ENCODE data around the gene DUS2. TPM values are rescaled to one million over a fixed set of nuclear protein-coding genes. Genes with fewer than 3 reads are reported as not detected.

Gene DUS2
- total RNA-seq, result 10 to 100 TPM; 23.3 to 43.5 TPM

DNA sequence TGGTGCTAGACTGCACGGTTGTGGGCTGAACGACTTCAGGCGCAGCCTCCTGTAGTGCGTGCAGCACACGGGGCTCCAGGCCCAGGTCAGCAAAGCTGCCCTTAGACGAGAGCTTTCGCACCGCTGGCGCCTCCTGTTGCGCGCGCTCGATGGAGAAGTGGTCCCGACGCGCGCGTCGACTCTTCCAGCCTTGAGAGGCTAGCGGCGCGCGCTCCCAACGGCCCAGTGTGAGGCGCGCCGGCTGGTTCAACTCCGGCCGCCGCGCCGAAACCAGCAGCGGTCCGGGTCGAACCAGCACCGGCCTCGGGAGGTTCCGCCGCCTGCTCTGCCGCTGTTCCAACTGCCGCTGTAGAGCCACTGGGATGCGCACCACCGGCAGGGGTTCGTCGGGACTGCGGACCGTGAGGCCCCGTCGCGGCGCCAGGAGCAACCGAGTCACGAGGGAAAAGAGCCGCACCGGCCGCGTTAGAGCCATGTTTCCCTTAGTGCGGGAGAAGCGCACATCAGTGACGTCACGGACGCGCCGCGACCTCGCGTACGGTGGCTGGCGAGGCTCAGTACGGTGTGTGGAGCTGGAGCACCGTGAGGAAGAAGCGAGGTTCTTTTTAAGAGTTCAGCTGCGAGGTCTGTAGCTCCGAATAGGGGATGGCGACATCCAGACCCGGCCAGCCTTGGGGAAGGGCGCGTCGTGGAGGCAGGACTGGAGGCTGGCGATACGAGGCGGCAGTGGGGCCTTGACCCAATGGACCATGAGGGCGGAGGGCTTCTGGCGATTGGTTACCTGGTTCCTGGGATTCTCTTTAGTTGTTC, at the start of gene DUS2, which contains the start of gene DDX28:
TSS of gene DUS2 (plus strand) at position 557 of the 810 bp plus-strand sequence. CDS start 14,740 bp downstream, outside the sequence.
TSS of gene DDX28 (minus strand) at position 505 of the 810 bp plus-strand sequence. CDS start at position 475, 30 bp downstream.
- Mint-ChIP-seq H3K27me3 (no peaks in the 10 kb centered on the region), H3K36me3 (peaks cover 5% of the 10 kb centered on the region)
- ATAC-seq, result peak; percentile 96

DNA sequence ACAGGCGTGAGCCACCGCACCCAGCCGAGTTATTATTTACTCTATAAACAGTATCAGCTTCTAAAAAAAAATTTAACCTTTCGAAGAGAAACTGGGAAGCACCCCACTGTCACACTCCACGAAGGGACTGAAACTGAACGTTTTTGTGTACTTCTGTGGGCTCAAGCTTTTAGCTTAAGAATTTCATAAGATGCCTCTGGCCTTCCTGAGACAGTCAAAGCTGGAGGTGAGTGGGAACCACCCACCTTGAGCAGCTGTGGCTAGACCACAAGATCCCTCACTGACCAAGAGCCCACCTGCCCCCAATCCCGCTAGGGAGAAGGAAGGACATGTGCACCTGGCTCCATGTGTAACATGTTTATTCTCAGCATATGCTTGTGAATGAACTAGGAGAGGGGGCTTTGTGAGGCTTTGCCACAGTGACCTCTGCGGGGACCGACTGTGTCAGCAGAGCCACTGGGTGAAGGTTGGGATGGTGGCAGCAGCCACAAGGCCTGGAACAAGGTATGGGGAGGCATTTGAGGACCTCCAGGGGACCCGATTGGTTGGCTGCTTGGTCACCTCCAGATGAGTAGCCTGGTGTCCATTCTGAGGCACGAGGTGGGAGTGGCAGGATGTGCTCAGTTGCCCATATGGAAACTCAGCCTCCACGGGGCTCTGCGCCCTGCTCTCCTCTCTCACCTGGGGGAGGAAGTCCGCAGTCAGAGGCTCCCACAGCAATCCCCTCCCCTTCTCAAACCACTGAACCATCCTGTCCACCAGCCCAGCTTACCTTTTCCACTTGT, 47.6 kb upstream of the DUS2 start:
- no peaks in the 10 kb centered on the region for H3K4me1 Mint-ChIP-seq (ENCODE audit: low read depth in 2 of 2)
- no peaks in the 10 kb centered on the region for H3K27me3 Mint-ChIP-seq
- H3K36me3 Mint-ChIP-seq, result no peaks in the 10 kb centered on the region
- no peaks in the 10 kb centered on the region for H3K9me3 Mint-ChIP-seq
- no peak overlapping the region for H3K4me3 Mint-ChIP-seq
- ATAC-seq, result no peak
- DNase-seq (ENCODE audit: low spot score), result no peak
- no peak overlapping the region for H3K27ac Mint-ChIP-seq

More for the DNA sequence above, at the start of gene DUS2, which contains the start of gene DDX28:
- Mint-ChIP-seq H3K9me3 (no peaks in the 10 kb centered on the region), H3K4me1 (ENCODE audit: low read depth in 2 of 2) (peaks cover 21 to 25% of the 10 kb centered on the region in 2 donors), H3K4me3 (peak within 1 kb of the TSS; percentile 96), H3K27ac (peak within 1 kb of the TSS; percentile 88 to 100)
- peak; percentile 93 for DNase-seq (ENCODE audit: low spot score)

DNA sequence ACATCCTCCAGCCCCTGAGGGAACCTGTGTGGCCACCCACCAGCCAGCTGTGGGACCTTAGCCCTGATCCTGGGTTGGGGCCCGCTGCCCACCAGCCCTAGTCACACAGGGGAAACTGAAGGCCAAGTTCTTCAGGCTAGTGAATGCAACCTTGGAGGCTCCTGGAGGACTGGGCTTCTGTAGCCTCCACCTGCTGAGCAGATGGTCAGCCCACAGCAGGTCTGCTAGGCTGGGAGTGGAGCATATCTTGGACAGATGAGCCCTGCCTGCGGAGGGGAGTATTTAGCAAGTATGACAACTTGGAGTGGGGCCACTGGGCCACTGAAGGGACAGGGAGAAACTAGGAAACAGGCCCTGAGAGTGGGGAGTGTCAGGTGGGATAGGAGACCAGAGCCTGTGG, 46.9 kb upstream of the DUS2 start:
- Mint-ChIP-seq H3K4me1 (ENCODE audit: low read depth in 2 of 2) (no peaks in the 10 kb centered on the region), H3K9me3 (no peaks in the 10 kb centered on the region), H3K27ac (no peak overlapping the region), H3K36me3 (no peaks in the 10 kb centered on the region), H3K4me3 (no peak overlapping the region), H3K27me3 (no peaks in the 10 kb centered on the region)
- ATAC-seq (no peak), DNase-seq (ENCODE audit: low spot score) (no peak)

DNA sequence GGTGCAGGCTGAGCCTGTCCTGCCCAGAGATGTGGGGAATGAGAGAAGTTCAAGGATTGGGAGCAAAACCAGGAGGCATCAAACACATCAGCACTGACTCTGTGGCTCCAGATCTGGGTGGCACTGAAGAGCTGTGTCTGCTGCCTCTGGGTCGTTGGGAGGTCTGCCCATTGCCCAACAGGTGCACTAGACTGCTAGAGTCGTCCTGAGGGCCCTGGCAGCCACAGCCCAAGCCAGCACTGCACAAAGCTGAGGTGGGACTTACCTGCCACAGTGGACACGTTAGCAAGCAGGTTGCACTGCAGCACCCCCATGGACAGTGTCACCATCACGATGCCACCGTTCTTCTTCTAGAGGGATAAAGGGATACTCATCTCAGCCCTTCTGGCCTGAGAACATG, 46.1 kb upstream of the DUS2 start:
- Mint-ChIP-seq H3K4me1 (ENCODE audit: low read depth in 2 of 2) (no peaks in the 10 kb centered on the region), H3K27ac (no peak overlapping the region), H3K27me3 (no peaks in the 10 kb centered on the region), H3K4me3 (no peak overlapping the region), H3K36me3 (no peaks in the 10 kb centered on the region), H3K9me3 (no peaks in the 10 kb centered on the region)
- ATAC-seq (no peak), DNase-seq (ENCODE audit: low spot score) (no peak)

DNA sequence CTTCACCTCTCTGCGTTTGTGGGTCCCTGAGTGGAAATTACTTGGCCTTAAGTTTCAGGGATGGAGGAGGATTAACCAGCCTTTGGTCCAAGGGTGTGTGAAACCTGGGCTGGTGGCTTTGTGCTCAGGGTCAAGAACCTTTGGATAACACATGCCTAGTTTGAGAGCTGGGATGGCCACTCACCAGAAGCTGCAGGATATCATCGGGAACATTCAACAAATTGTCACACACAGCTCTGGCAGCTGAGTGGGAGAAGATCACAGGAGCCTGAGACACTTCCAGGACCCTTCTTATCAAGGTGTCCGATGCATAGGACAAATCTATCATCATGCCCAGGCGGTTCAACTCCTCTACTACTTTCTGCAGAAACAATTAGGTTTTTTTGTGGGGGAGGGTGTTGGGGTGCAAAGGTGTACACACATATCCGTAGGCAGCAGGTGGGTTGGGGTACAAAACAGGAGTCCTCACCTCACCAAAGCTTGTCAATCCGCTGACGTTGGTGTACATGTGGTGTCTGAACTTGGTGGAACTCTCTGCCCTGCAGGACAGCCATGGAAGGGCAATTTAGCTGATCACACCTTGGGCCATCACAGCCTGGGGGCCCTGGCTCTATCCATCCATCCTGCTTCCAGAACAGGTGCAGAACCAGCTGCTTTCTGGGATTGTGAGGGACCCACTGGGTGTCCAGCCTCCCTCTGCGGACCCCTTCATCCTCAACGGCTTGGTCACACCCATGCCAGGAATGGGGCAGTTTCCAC, 45.4 kb upstream of the DUS2 start:
- H3K9me3 Mint-ChIP-seq, result no peaks in the 10 kb centered on the region
- no peak overlapping the region for H3K4me3 Mint-ChIP-seq

DNA sequence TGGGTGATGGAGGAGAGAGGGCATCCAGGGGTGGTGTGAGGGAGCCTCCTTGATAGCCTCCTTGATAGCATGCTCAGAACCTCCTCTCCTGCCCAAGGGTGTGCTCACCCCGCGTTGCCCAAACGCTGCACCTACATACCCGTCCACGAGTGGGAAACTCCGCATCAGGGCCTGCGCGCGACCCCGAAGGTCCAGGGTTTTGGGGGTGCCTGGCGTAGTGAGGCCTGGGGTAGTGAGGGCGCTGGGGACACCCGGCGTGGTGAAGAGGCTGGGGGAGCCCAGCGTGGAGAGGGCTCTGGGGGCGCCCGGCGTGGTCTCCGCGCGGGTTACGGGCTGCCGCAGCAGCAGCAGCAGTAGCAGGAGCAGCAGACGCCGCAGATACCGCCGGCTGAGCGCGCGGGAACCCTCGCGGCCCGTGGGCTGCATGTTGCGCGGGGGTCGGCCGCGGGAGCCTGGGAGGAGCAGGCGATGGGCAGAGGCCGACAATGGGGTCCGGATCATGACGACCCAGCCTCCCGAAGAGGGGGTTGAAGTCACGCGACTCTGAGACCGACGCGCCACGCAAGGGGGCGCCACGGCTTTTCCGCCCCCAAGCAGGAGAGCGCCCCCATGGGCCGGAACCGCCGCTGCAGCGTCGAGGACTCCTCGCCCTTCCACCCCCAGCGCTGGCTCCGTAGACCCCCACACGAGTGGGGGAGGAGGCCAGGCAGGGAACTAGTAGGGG, 43.0 kb upstream of the DUS2 start, which contains the start of gene DPEP3:
TSS of gene DPEP3 (minus strand) at position 545 of the 724 bp plus-strand sequence. CDS start at position 426, 119 bp downstream.
- Mint-ChIP-seq H3K4me3 (no peak within 1 kb of the TSS), H3K27ac (no peak within 1 kb of the TSS), H3K9me3 (no peaks in the 10 kb centered on the region), H3K4me1 (ENCODE audit: low read depth in 2 of 2) (peaks cover 16 to 19% of the 10 kb centered on the region in 2 donors), H3K36me3 (no peaks in the 10 kb centered on the region), H3K27me3 (no peaks in the 10 kb centered on the region)
- no peak for DNase-seq (ENCODE audit: low spot score)
- ATAC-seq, result no peak

More for the DNA sequence above, 45.4 kb upstream of the DUS2 start:
- Mint-ChIP-seq H3K4me1 (ENCODE audit: low read depth in 2 of 2) (peaks cover 0 to under 1% of the 10 kb centered on the region in 2 donors), H3K36me3 (no peaks in the 10 kb centered on the region), H3K27me3 (no peaks in the 10 kb centered on the region), H3K27ac (no peak overlapping the region)
- ATAC-seq (no peak), DNase-seq (ENCODE audit: low spot score) (no peak)

DNA sequence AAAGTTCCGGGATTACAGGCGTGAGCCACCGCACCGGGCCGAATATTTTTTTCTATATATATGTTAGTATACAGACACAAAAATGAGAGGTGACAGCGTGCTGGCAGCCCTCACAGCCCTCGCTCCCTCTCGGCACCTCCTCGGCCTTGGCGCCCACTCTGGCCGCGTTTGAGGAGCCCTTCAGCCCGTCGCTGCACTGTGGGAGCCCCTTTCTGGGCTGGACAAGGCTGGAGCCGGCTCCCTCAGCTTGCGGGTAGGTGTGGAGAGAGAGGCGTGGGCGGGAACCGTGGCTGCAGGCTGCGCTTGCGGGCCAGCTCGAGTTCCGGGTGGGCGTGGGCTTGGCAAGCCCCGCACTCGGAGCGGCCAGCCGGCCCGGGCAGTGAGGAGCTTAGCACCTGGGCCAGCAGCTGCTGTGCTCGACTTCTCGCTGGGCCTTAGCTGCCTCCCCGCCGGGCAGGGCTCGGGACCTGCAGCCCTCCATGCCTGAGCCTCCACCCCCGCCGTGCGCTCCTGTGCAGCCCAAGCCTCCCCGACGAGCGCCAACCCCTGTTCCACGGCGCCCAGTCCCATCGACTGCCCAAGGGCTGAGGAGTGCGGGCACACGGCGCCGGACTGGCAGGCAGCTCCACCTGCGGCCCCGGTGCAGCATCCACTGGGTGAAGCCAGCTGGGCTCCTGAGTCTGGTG, 40.9 kb upstream of the DUS2 start:
- H3K27ac Mint-ChIP-seq, result no peak overlapping the region
- H3K36me3 Mint-ChIP-seq, result no peaks in the 10 kb centered on the region
- H3K4me3 Mint-ChIP-seq, result no peak overlapping the region
- peaks cover 16 to 20% of the 10 kb centered on the region in 2 donors for H3K4me1 Mint-ChIP-seq (ENCODE audit: low read depth in 2 of 2)
- DNase-seq (ENCODE audit: low spot score) (no peak), ATAC-seq (no peak)
- no peaks in the 10 kb centered on the region for H3K27me3 Mint-ChIP-seq
- no peaks in the 10 kb centered on the region for H3K9me3 Mint-ChIP-seq

DNA sequence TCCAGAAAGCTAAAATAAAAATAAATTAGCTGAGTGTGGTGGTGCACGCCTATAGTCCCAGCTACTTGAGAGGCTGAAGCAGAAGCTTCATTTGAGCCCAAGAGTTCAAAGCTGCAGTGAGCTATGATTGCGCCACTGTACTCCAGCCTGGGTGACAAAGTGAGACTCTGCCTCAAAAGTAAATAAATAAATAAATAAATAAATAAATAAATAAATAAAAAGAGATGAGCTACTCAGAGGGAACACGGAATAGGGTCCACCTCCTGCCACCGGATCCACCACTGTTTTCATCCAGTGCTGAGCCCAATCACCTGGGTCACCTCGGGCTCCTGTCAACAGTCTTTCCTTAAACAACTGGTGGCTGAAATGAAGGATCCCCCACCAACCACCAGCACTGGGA, 36.1 kb upstream of the DUS2 start:
- DNase-seq (ENCODE audit: low spot score) (no peak), ATAC-seq (no peak)
- Mint-ChIP-seq H3K27ac (peak overlapping the region in 1 of 2 donors; percentile 93), H3K4me3 (no peak overlapping the region), H3K27me3 (no peaks in the 10 kb centered on the region), H3K36me3 (no peaks in the 10 kb centered on the region), H3K4me1 (ENCODE audit: low read depth in 2 of 2) (peaks cover 27 to 35% of the 10 kb centered on the region in 2 donors), H3K9me3 (no peaks in the 10 kb centered on the region)

DNA sequence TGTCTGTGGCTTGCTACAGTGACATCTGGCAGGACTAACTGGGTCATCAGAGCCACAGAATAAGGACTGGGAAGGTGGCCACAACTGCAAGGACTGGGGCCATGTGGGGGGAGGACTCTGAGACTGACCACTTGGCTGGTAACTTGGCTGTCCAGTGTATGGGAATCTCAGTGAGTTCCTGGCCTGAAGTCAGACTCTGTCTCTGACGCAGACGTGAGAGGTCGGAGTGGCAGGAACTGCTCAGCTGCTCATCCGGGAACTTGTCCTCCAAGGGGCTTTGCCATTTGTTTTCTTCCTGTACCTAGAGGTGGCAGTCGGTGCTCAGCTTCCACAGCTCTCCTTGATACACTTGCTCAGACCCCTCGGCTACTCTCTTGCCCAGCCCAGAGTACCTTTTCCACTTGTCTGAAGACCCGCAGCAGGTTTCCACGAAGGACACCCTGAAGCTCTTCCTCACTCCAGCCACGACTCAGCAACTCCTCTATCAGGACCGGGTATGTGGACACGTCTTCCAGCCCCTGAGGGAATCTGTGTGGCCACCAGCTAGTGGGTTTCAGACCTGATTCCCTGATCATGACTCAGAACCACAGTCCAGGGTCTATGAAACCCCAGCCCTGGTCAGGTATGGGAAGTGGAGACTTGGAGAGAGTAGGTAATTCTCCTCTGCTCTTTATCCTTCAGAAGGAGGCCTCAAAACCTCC, 35.5 kb upstream of the DUS2 start:
- H3K9me3 Mint-ChIP-seq, result no peaks in the 10 kb centered on the region
- DNase-seq (ENCODE audit: low spot score), result no peak
- no peaks in the 10 kb centered on the region for H3K27me3 Mint-ChIP-seq
- no peaks in the 10 kb centered on the region for H3K36me3 Mint-ChIP-seq
- no peak overlapping the region for H3K4me3 Mint-ChIP-seq
- peak overlapping the region; percentile 45 to 93 for H3K27ac Mint-ChIP-seq
- ATAC-seq, result no peak
- H3K4me1 Mint-ChIP-seq (ENCODE audit: low read depth in 2 of 2), result peaks cover 27 to 37% of the 10 kb centered on the region in 2 donors

DNA sequence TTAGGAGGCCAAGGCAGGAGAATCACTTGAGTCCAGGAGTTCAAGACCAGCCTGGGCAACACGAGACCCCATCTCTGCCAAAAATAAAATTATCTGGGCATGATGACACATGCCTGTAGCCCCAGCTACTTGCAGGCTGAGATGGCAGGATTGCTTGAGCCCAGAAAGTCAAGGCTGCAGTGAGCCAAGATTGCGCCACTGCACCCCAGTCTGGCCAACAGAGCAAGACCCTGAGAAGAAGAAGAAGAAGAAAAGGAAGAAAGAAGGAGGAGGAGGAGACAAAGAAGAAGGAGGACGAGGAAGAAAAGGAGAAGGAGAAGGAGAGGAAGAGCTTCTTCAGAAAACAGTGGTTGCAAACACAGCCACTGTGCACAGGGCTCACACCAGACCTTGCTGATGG, 34.4 kb upstream of the DUS2 start:
- Mint-ChIP-seq H3K27ac (peak overlapping the region; percentile 45 to 93), H3K36me3 (no peaks in the 10 kb centered on the region), H3K4me3 (no peak overlapping the region), H3K27me3 (no peaks in the 10 kb centered on the region), H3K4me1 (ENCODE audit: low read depth in 2 of 2) (peaks cover 22 to 33% of the 10 kb centered on the region in 2 donors), H3K9me3 (no peaks in the 10 kb centered on the region)
- no peak for DNase-seq (ENCODE audit: low spot score)
- no peak for ATAC-seq

DNA sequence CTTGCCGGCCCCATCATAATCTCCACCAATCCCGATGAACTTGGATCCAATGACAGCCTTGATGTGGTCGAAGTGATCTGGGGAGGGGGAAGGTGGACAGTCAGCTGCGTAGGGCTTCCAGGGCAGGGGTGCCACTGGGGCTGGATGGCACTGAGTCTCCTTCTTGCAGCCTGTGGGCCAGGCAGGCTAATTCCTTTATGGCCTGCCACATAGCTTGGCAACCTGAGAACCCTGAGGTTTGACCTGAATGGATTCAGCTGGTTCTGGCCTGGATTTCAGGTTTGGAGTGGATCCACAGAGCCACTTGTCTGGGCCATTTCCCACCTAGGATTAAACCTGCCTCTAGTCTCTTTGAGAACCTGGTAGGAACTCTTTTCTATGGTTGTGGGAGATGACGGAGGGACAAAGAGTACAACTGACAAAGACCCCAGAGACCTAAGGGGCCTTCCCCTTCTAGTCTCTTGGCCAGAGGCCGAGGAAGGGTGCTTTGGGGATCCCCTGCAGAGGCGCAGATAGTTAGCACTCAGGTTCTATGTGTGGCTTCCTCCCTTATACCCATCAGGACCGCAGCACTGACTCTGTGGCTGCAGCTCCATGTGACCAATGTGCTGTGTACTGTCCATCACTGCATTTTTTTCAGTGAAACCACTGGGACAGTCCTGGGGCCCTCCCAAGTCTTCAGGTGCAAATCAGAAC, 33.6 kb upstream of the DUS2 start:
- H3K36me3 Mint-ChIP-seq, result no peaks in the 10 kb centered on the region
- no peaks in the 10 kb centered on the region for H3K27me3 Mint-ChIP-seq
- no peak for DNase-seq (ENCODE audit: low spot score)

More for the DNA sequence above, 33.6 kb upstream of the DUS2 start:
- no peak for ATAC-seq
- Mint-ChIP-seq H3K27ac (peak overlapping the region in 1 of 2 donors; percentile 53), H3K4me3 (no peak overlapping the region), H3K4me1 (ENCODE audit: low read depth in 2 of 2) (peaks cover 16 to 33% of the 10 kb centered on the region in 2 donors), H3K9me3 (no peaks in the 10 kb centered on the region)
